ENCODE data around the gene ITPKA.

Gene ITPKA

GRCh38 chr15:41501191-41501917, 7.7 kb downstream of the ITPKA start:
- Histone ChIP-seq H3K36me3 (ENCODE audit: insufficient read depth, low read length) (no peaks in the 10 kb centered on the region), H3K27me3 (ENCODE audit: insufficient read depth, low read length) (peaks cover 28% of the 10 kb centered on the region), H3K4me3 (ENCODE audit: low read depth, low read length) (0 out of 2 replicates have a peak overlapping the region, but pooled peaks have one; percentile 46), H3K27ac (ENCODE audit: low read depth, low read length) (no peak overlapping the region), H3K79me2 (ENCODE audit: control insufficient read depth, insufficient read depth, low read length, unreplicated experiment) (no peaks in the 10 kb centered on the region), H2AFZ (ENCODE audit: low read length, unreplicated experiment) (no peak overlapping the region), H3K4me1 (ENCODE audit: control insufficient read depth, insufficient read depth, low read length, unreplicated experiment) (peaks cover 6% of the 10 kb centered on the region)

GRCh38 chr15:41501931-41502794, 8.5 kb downstream of the ITPKA start:
- H3K4me1 ChIP-seq (ENCODE audit: control insufficient read depth, insufficient read depth, low read length, unreplicated experiment), result peaks cover 6% of the 10 kb centered on the region
- H3K79me2 ChIP-seq (ENCODE audit: control insufficient read depth, insufficient read depth, low read length, unreplicated experiment), result no peaks in the 10 kb centered on the region
- peak overlapping the region; percentile 46; the same call in 1 of the 2 replicates for H3K4me3 ChIP-seq (ENCODE audit: low read depth, low read length)
- peaks cover 28% of the 10 kb centered on the region for H3K27me3 ChIP-seq (ENCODE audit: insufficient read depth, low read length)
- H3K27ac ChIP-seq (ENCODE audit: low read depth, low read length), result no peak overlapping the region
- H3K36me3 ChIP-seq (ENCODE audit: insufficient read depth, low read length), result no peaks in the 10 kb centered on the region
- H2AFZ ChIP-seq (ENCODE audit: low read length, unreplicated experiment), result no peak overlapping the region

GRCh38 chr15:41502795-41503668, 9.4 kb downstream of the ITPKA start:
- Histone ChIP-seq H3K79me2 (ENCODE audit: control insufficient read depth, insufficient read depth, low read length, unreplicated experiment) (no peaks in the 10 kb centered on the region), H2AFZ (ENCODE audit: low read length, unreplicated experiment) (no peak overlapping the region), H3K27ac (ENCODE audit: low read depth, low read length) (no peak overlapping the region), H3K36me3 (ENCODE audit: insufficient read depth, low read length) (no peaks in the 10 kb centered on the region), H3K4me3 (ENCODE audit: low read depth, low read length) (peak overlapping the region; percentile 29; the same call in 1 of the 2 replicates), H3K4me1 (ENCODE audit: control insufficient read depth, insufficient read depth, low read length, unreplicated experiment) (peaks cover 6% of the 10 kb centered on the region), H3K27me3 (ENCODE audit: insufficient read depth, low read length) (peaks cover 28% of the 10 kb centered on the region)

GRCh38 chr15:41503669-41504010, 10.0 kb downstream of the ITPKA start:
- Histone ChIP-seq H2AFZ (ENCODE audit: low read length, unreplicated experiment) (no peak overlapping the region), H3K36me3 (ENCODE audit: insufficient read depth, low read length) (no peaks in the 10 kb centered on the region), H3K4me1 (ENCODE audit: control insufficient read depth, insufficient read depth, low read length, unreplicated experiment) (peaks cover 6% of the 10 kb centered on the region), H3K27ac (ENCODE audit: low read depth, low read length) (no peak overlapping the region), H3K79me2 (ENCODE audit: control insufficient read depth, insufficient read depth, low read length, unreplicated experiment) (no peaks in the 10 kb centered on the region), H3K4me3 (ENCODE audit: low read depth, low read length) (no peak overlapping the region), H3K27me3 (ENCODE audit: insufficient read depth, low read length) (peaks cover 28% of the 10 kb centered on the region)

- Histone ChIP-seq H3K36me3 (ENCODE audit: insufficient read depth, low read length) (no peaks in the 10 kb centered on the region), H3K27ac (ENCODE audit: low read depth, low read length) (no peak overlapping the region), H3K79me2 (ENCODE audit: control insufficient read depth, insufficient read depth, low read length, unreplicated experiment) (no peaks in the 10 kb centered on the region), H3K27me3 (ENCODE audit: insufficient read depth, low read length) (peaks cover 28% of the 10 kb centered on the region), H3K4me1 (ENCODE audit: control insufficient read depth, insufficient read depth, low read length, unreplicated experiment) (peaks cover 6% of the 10 kb centered on the region), H2AFZ (ENCODE audit: low read length, unreplicated experiment) (no peak overlapping the region), H3K4me3 (ENCODE audit: low read depth, low read length) (no peak overlapping the region)
These were observed 11.2 kb downstream of the ITPKA start for GRCh38 chr15:41504751-41505492.

GRCh38 chr15:41505776-41506175, 12.1 kb downstream of the ITPKA start:
- Histone ChIP-seq H3K79me2 (ENCODE audit: control insufficient read depth, insufficient read depth, low read length, unreplicated experiment) (no peaks in the 10 kb centered on the region), H3K4me3 (ENCODE audit: low read depth, low read length) (no peak overlapping the region), H3K27ac (ENCODE audit: low read depth, low read length) (no peak overlapping the region), H3K4me1 (ENCODE audit: control insufficient read depth, insufficient read depth, low read length, unreplicated experiment) (peaks cover 6% of the 10 kb centered on the region), H2AFZ (ENCODE audit: low read length, unreplicated experiment) (no peak overlapping the region), H3K36me3 (ENCODE audit: insufficient read depth, low read length) (no peaks in the 10 kb centered on the region), H3K27me3 (ENCODE audit: insufficient read depth, low read length) (peaks cover 31% of the 10 kb centered on the region)

GRCh38 chr15:41506796-41507341, 13.2 kb downstream of the ITPKA start:
- H2AFZ ChIP-seq (ENCODE audit: low read length, unreplicated experiment), result no peak overlapping the region
- H3K36me3 ChIP-seq (ENCODE audit: insufficient read depth, low read length), result no peaks in the 10 kb centered on the region
- H3K79me2 ChIP-seq (ENCODE audit: control insufficient read depth, insufficient read depth, low read length, unreplicated experiment), result no peaks in the 10 kb centered on the region
- H3K27me3 ChIP-seq (ENCODE audit: insufficient read depth, low read length), result peaks cover 33% of the 10 kb centered on the region
- no peaks in the 10 kb centered on the region for H3K4me1 ChIP-seq (ENCODE audit: control insufficient read depth, insufficient read depth, low read length, unreplicated experiment)
- H3K4me3 ChIP-seq (ENCODE audit: low read depth, low read length), result no peak overlapping the region
- no peak overlapping the region for H3K27ac ChIP-seq (ENCODE audit: low read depth, low read length)

GRCh38 chr15:41507820-41508290, 14.2 kb downstream of the ITPKA start:
- Histone ChIP-seq H3K36me3 (ENCODE audit: insufficient read depth, low read length) (no peaks in the 10 kb centered on the region), H2AFZ (ENCODE audit: low read length, unreplicated experiment) (no peak overlapping the region), H3K4me3 (ENCODE audit: low read depth, low read length) (no peak overlapping the region), H3K4me1 (ENCODE audit: control insufficient read depth, insufficient read depth, low read length, unreplicated experiment) (peaks cover 3% of the 10 kb centered on the region), H3K27me3 (ENCODE audit: insufficient read depth, low read length) (peaks cover 33% of the 10 kb centered on the region), H3K27ac (ENCODE audit: low read depth, low read length) (no peak overlapping the region), H3K79me2 (ENCODE audit: control insufficient read depth, insufficient read depth, low read length, unreplicated experiment) (no peaks in the 10 kb centered on the region)

GRCh38 chr15:41510728-41511127, 17.1 kb downstream of the ITPKA start:
- Histone ChIP-seq H3K27ac (ENCODE audit: low read depth, low read length) (no peak overlapping the region), H3K79me2 (ENCODE audit: control insufficient read depth, insufficient read depth, low read length, unreplicated experiment) (no peaks in the 10 kb centered on the region), H3K27me3 (ENCODE audit: insufficient read depth, low read length) (peaks cover 34% of the 10 kb centered on the region), H3K4me1 (ENCODE audit: control insufficient read depth, insufficient read depth, low read length, unreplicated experiment) (peaks cover 11% of the 10 kb centered on the region), H2AFZ (ENCODE audit: low read length, unreplicated experiment) (no peak overlapping the region), H3K4me3 (ENCODE audit: low read depth, low read length) (no peak overlapping the region), H3K36me3 (ENCODE audit: insufficient read depth, low read length) (no peaks in the 10 kb centered on the region)
